Measurements from ENCODE around the gene KCNMA1. TPM values are rescaled to one million over a fixed set of nuclear protein-coding genes. Genes with fewer than 3 reads are reported as not detected.

Gene KCNMA1
- total and polyA plus RNA-seq, 9 of the 15 experiments (the other 6 are each of a cell fraction or from before 2014, with no cell fraction given): 0.01 to 0.95 (median 0.15) TPM; not detected in 4

DNA sequence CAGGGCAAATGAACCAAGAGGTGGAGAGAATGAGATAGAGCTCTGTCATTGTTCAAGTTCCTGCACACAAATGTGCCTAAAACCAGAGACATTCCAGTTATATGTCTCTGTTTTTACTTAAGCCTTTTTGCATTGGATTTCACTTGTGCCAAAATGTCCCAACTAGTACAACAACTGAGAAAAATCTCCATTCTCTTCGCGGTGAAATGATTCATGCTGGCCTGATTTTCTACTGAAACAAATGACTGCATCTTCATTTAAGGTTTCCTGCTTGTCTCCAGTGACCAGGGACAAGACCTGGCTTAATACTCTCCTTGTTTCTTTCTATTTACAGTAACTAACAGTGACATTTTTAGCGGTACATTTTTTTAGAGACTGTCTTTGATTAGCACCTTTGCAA is 714.9 kb downstream of the KCNMA1 start:
- H3K79me2 ChIP-seq (ENCODE audit: control insufficient read depth, insufficient read depth, low read length): no peaks in the 10 kb centered on the region
- H4K20me1 ChIP-seq (replicated peaks; ENCODE audit: control insufficient read depth, insufficient read depth, low read length): no peaks in the 10 kb centered on the region
- no peak overlapping the region for H3K9ac ChIP-seq (ENCODE audit: insufficient read depth in 1 of 2, low read depth in 2 of 2, low read length in 2 of 2)
- WGBS (ENCODE audit: insufficient coverage, low coverage, missing lambda C conversion rate): 0% methylated on average over 3 of the region's 3 CpGs
- POLR2A ChIA-PET: no interaction called here
- no peaks in the 10 kb centered on the region for H3K36me3 ChIP-seq (ENCODE audit: control insufficient read depth, insufficient read depth, low read length)
- no peak overlapping the region for H2AFZ ChIP-seq (ENCODE audit: low read depth, low read length)
- intact Hi-C loops (cut with micrococcal nuclease) (no loop called here), in situ Hi-C loops (cut with MboI) (no loop called here)
- ATAC-seq (no peak), FAIRE-seq (no peak), DNase-seq (ENCODE audit: extremely low read depth in 1 of 4, low spot score in 3 of 4) (no peak)
- CTCF ChIA-PET (ENCODE audit: low intra/inter-chr PET ratio): no interaction called here
- H3K4me3 ChIP-seq: no peak overlapping the region
- no peaks in the 10 kb centered on the region for H3K9me1 ChIP-seq (ENCODE audit: control insufficient read depth, insufficient read depth, low read length)
- H3K27ac ChIP-seq (ENCODE audit: extremely low read depth, low read depth, low read length): no peak overlapping the region
- no TSS peak for BruUV-seq (replicated peaks)
- H3K27me3 ChIP-seq (ENCODE audit: control insufficient read depth in 2 of 2, insufficient read depth in 2 of 2, low read length in 2 of 2): no peaks in the 10 kb centered on the region
- H3K4me1 ChIP-seq (replicated peaks in 1 of 2; ENCODE audit: control insufficient read depth in 2 of 2, insufficient read depth in 2 of 2, low read length in 2 of 2): no peaks in the 10 kb centered on the region
- H3K9me3 ChIP-seq (replicated peaks; ENCODE audit: control insufficient read depth, insufficient read depth, low read depth, low read length): no peaks in the 10 kb centered on the region
- TF ChIP-seq FOXA1 (IDR thresholded peaks at IDR 0.05; ENCODE audit: borderline replicate concordance) (no peak), TCF7L2 (IDR thresholded peaks at IDR 0.05; ENCODE audit: low read depth, low read length) (no peak), ZZZ3 (IDR thresholded peaks at IDR 0.05) (no peak), GABPB2 (CRISPR knock-in tag; conservative IDR thresholded peaks at IDR 0.05) (no peak), SMARCC2 (IDR thresholded peaks at IDR 0.05; ENCODE audit: low read depth) (no peak), SPI1 (IDR thresholded peaks at IDR 0.05; ENCODE audit: borderline replicate concordance, low read depth, low read length) (no peak), SMARCA4 (IDR thresholded peaks at IDR 0.05) (no peak), SRSF1 (IDR thresholded peaks at IDR 0.05; ENCODE audit: low read depth, low read length) (no peak), NCOA4 (IDR thresholded peaks at IDR 0.05; ENCODE audit: partially characterized antibody) (no peak), MYNN (IDR thresholded peaks at IDR 0.05) (no peak), MYNN (CRISPR knock-in tag; IDR thresholded peaks at IDR 0.05) (no peak), ATF7 (IDR thresholded peaks at IDR 0.05) (no peak), POLR3G (IDR thresholded peaks at IDR 0.05; ENCODE audit: extremely low read depth, insufficient read length, insufficient replicate concordance) (no peak), CXXC5 (CRISPR knock-in tag; IDR thresholded peaks at IDR 0.05) (no peak), HDAC3 (IDR thresholded peaks at IDR 0.05; ENCODE audit: borderline replicate concordance, partially characterized antibody) (no peak), SMAD2 (IDR thresholded peaks at IDR 0.05; ENCODE audit: low read depth, low read length) (no peak), JUND (IDR thresholded peaks at IDR 0.05; ENCODE audit: borderline replicate concordance, low read depth, low read length) (no peak), JUND (tag; IDR thresholded peaks at IDR 0.05; ENCODE audit: borderline replicate concordance, low read depth, low read length) (no peak), PPARD (CRISPR knock-in tag; IDR thresholded peaks at IDR 0.05) (no peak)
- TF ChIP-seq, protein P1, sequence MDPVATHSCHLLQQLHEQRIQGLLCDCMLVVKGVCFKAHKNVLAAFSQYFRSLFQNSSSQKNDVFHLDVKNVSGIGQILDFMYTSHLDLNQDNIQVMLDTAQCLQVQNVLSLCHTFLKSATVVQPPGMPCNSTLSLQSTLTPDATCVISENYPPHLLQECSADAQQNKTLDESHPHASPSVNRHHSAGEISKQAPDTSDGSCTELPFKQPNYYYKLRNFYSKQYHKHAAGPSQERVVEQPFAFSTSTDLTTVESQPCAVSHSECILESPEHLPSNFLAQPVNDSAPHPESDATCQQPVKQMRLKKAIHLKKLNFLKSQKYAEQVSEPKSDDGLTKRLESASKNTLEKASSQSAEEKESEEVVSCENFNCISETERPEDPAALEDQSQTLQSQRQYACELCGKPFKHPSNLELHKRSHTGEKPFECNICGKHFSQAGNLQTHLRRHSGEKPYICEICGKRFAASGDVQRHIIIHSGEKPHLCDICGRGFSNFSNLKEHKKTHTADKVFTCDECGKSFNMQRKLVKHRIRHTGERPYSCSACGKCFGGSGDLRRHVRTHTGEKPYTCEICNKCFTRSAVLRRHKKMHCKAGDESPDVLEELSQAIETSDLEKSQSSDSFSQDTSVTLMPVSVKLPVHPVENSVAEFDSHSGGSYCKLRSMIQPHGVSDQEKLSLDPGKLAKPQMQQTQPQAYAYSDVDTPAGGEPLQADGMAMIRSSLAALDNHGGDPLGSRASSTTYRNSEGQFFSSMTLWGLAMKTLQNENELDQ (CRISPR knock-in tag; IDR thresholded peaks at IDR 0.05; ENCODE audit: borderline replicate concordance): no peak
- TF ChIP-seq, protein P2, sequence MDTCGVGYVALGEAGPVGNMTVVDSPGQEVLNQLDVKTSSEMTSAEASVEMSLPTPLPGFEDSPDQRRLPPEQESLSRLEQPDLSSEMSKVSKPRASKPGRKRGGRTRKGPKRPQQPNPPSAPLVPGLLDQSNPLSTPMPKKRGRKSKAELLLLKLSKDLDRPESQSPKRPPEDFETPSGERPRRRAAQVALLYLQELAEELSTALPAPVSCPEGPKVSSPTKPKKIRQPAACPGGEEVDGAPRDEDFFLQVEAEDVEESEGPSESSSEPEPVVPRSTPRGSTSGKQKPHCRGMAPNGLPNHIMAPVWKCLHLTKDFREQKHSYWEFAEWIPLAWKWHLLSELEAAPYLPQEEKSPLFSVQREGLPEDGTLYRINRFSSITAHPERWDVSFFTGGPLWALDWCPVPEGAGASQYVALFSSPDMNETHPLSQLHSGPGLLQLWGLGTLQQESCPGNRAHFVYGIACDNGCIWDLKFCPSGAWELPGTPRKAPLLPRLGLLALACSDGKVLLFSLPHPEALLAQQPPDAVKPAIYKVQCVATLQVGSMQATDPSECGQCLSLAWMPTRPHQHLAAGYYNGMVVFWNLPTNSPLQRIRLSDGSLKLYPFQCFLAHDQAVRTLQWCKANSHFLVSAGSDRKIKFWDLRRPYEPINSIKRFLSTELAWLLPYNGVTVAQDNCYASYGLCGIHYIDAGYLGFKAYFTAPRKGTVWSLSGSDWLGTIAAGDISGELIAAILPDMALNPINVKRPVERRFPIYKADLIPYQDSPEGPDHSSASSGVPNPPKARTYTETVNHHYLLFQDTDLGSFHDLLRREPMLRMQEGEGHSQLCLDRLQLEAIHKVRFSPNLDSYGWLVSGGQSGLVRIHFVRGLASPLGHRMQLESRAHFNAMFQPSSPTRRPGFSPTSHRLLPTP (IDR thresholded peaks at IDR 0.05; ENCODE audit: borderline replicate concordance, extremely low read depth, insufficient read length): no peak
- H3K4me2 ChIP-seq (ENCODE audit: insufficient read depth, low read length): no peak overlapping the region
